Fibroblast of skin of abdomen (primary cell): ENCODE measurements around the gene LIPF.
"Not testable (repeated sequence)": the region's sequence is repeated elsewhere in the genome, so short reads cannot be mapped to it uniquely, and the experiment has no call there.

ENCODE experiments used
- DNase-seq: peaks from one replicate; pipeline ENCODE4 v3.0.0-alpha.2; 2013

LIPF gene

DNA sequence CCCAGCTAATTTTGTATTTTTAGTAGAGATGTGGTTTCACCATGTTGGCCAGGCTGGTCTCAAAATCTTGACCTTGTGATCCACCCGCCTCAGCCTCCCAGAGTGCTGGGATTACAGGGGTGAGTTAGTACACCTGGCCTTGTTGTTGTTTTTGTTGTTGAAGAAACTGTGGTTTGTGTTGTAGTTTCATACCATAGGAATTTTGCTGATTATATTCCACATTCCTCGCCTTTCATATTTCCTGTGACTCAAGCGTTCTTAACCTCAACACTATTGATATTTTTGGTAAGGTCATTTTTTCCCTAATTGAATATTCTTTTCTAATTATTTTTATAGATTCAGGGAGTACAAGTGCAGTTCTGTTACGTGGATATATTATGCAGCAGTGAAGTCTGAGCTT, 16.7 kb downstream of the LIPF start:
- DNase-seq, result no peak

DNA sequence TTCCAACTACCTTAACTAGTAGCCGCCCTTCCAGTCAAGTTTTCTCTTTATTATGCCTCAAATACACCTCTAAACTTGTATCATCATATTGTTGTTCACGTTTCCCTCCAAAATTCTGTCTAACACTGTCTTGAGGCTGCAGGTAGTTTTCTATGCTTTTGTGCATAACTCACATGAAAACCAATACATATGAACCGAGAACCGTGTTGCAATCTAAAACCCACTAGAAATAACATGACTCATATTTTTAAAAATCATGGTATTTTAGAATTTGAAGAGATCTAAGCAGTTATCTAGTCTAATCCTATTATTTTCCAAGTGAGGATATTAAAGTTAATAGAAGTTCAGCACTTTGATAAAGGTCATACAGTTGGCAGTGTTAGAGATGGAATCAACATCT, 18.2 kb downstream of the LIPF start:
- no peak for DNase-seq

DNA sequence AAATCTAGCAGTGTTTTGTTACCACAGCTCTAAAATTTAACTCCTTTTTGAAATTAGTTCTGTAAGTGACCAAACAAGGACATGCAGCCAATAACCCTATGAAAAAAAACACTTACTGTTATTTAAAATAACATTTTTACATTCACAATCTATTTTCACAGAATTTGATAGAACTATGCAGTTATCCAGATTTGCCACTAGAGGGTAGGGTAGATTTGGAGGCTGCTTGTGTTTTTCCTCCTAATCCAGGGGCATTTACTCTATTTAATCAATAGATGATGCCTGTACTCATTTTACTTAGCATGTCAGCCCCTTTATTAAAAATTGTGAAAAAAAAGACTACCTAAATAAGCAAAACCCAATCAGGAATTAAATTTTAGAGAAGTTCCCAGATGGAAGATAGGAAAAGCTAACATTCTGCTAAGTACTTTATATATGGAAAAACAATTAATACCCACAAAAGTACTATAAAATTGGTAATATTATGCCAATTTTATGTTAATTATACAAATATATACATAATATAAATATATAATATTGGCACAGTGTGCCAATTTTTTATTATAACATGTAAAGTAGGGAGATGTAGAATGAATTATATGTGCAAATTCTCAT, 23.7 kb downstream of the LIPF start:
- DNase-seq, result peak; percentile 25

DNA sequence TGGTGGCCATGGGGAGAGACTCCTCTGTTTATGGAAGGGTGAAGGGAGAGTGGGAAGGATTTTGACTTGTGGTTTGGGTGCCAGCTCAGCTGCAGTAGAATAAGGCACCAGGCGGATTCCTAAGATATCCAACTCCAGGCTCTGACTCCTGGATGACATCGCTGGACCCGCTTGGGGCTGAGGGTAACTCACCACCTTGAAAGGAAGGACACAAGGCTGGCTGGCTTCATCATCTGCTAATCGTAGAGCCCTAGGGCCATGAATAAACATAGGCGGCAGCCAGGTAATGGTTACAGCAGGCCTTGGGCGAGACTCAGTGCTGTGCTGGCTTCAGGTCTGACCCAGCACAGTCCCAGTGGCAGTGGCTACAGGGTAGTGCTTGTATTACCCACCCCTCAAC, 25.1 kb downstream of the LIPF start:
- DNase-seq, result no peak

DNA sequence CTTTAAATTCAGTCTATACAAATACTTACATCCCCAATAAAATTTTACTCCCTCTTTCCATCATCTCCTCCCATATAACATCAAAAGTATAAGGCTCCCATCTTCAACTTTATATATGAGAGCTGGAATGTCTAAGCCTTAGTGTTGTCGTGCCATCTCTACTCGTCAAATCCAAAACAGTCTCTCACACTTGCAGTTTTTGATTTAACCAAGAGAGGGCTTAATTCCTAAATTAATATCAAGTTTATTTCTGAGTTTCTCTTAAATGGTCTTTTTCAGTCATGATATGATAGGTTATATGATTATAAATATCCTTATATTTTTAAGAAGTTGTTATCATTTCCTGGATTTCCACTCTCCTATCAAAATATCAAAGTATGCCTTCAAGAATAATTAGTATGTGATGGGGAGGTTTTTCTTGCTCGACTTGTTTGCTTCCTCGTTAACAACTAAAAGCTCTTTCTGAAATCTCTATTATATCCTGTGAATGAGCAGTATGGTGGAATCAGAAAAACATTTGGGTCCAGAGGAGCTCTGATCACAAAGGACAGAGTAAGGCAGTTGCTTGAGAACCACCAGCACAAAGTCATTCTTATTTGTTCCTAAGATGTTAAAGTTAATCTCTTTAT, 29.3 kb downstream of the LIPF start:
- DNase-seq, result peak; percentile 13

DNA sequence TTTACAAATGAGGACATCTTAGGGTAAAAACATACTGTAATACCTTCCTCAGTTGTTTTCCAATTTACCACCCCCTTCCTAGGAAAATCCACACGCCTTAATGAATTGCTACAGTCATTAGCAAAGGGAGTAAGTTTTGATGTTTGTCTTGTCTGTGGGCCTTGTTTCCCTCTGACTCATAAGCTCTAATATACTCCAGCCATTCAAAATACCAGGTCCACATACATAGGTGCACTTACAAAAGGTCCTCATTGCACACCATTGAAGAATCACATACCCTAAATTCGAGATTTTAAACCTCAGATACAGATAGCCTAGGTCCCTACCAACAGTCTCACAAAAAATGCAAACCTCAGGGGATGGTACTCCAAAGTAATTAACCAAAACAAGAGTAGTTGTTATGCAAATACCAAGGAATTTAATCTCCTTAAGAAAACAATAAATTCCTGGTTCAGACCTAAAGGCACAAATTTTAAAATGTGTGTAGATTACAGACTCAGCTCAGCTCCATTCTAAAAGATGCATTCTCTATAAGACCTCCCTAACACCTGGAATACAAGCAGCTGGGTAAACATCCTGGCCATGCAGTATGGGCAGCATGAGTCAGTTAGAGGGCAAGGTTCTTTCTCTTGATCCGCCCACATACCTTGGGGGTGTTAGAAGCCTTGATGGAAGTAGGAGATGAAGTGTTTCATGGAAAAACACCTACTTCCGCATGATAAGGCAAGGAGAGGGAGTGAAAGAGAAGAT, 38.8 kb downstream of the LIPF start:
- no peak for DNase-seq

DNA sequence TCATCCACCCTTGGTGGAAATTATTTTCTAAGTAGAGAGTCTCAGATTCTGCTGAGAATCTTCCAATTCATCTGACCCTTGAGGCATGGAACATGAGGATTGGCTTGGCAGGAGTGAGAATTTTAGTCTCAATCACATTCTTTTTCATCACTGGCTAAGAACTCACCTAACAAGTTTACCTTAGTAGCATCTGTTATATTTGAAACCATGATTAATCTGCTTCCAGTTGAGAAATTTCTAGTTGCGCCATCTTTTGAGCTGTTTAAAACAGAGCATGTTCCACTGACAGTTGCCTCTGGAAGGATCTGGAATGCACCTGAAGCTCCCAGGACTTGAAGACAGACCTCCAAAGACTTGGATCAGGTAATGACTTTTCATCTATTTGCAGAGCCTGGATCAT, 41.7 kb downstream of the LIPF start, which contains the start of gene LIPK:
LIPK (plus strand) TSS at position 292 of the 400 bp plus-strand sequence. CDS start 18,295 bp downstream, outside the sequence.
- DNase-seq, result no peak

DNA sequence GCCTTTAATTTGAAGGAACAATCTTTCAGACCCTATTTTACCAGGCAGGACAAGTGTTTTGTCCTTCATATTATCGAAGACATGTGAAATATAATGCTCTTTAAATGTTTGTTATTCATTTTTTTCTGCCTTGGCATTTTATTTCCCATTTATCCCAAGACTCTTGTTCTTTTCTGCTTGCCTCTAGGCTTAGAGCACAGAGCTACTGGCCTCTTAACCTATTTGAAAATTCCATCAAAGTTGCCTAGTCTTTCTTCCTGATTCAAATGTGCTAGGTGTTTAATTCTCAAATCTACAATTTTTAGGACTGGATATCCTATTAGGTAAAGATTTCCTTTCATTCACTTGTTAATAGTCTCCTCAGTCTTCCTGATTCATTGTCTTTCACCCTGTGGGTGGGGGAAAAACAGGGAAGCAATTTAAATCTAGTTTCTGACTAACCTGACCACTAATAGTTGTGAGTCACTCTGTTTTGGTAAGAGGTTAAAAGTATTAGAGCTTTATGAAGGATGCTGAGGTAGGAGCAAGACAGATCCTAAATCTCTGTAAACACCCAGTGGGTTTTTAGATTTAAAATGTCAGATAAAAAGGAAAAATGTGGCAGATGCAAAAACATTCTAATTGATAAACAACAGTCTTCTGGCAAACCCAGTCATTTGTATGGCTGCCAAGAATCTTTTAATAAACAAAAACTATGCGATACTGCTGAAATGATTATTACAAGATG, 43.4 kb downstream of the LIPF start:
- DNase-seq, result peak; percentile 74

DNA sequence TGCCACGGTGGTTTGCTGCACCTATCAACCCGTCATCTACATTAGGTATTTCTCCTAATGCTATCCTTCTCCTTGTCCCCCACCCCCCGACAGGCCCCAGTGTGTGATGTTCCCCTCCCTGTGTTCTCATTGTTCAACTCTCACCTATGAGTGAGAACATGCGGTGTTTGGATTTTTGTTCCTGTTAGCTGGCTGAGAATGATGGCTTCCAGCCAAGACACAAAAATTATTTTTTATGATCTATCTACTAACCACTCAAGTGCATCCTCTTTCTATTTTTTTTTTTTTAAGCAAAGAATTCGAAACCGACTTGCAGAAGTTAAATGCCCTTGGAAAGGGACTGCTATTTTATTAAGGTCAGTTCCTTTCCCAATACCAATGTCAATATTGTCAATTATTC, 45.1 kb downstream of the LIPF start:
- DNase-seq, result not testable (repeated sequence)

DNA sequence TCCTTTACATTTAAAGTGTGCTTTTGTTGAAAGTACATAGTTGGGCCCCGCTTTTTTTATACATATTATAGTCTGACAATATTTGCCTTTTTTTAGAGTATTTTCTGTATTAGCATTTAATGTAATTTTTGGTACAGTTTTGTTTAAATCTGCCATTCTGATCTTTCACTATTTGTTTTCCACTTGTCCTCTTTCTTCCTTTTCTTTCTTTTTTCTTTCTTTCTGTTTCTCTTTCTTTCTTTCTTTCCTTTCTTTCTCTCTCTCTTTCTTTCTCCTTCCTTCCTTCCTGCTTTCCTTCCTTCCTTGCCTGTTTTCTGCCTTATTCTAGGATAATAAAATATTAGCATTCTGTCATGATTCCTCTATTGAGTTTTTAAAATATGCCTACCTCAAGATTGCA, 51.3 kb downstream of the LIPF start:
- no peak for DNase-seq

DNA sequence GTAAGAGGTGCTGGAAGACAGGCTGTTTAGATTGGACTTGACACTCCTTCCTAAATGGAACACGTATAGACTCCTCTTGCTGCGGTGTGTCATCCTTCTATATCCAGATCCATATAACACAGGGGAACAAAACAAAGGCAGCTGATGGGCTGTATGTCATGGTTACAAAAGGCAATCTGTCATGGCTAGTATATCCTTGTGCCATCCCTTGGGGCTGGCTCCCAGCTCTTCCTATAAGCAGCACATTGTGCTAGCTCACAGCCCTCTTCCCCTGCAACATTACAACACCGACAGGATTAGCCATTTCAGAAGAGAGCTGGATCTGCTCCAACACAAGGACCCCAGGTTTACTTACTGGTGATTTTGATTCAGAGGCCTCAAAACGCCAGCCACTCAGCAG, 57.1 kb downstream of the LIPF start:
- no peak for DNase-seq

DNA sequence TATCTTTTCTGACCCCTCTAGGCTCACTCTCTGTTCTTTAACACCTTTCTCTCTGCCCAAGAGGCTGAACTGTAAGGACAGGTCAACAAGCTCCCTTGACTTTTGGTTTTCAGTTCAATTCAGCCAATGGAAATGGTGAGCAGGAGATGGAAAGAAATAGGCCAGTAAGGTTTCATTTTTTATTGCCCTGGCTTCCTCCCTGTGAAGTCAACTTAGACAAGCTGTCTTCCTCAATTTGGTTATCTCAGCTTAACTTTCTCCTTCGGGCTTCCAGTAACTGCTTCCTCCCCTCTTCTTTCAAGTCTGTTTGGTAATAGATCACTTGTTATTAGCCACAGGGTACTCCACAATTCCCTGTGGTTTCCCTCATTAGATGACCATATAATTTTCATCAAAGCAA, 61.6 kb downstream of the LIPF start:
- DNase-seq, result no peak

DNA sequence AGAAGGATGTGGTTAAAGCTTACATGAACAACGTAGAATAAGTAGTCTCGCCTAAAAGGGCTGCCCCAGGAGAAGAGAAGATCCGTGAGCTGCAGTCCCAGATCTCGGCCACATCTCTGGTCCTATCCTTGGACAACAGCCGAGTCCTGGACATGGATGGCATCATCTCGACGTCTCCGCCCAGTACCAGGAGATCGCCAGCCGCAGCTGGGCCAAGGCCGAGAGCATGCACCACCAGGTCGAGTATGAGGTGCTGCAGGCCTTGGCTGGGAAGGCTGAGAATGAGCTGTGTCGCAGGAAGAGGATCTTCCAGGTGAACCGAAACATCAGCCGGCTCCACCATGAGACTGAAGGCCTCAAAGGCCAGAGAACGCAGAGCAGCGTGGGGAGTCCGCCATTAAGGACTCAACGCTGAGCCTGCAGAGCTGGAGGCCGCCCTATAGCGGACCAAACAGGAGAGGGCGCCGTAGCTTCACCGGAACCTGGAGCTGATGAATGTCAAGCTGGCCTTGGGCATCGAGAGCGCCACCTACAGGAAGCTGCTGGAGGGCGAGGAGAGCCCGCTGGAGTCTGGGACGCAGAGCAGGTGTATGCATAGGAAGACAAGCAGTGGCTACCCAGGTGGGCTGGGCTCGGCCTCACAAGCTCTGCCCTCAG, 64.0 kb downstream of the LIPF start:
- no peak for DNase-seq
